Measurements from ENCODE around the gene APLP1. TPM values are rescaled to one million over a fixed set of nuclear protein-coding genes. Genes with fewer than 3 reads are reported as not detected.
"Not testable (repeated sequence)": the region's sequence is repeated elsewhere in the genome, so short reads cannot be mapped to it uniquely, and the experiment has no call there.

The APLP1 gene
- total RNA-seq, 1 donor from 2014 or later = 179 TPM

- DNase-seq = peak; percentile 6
Measured at GRCh38 chr19:35882114-35882832, 13.9 kb downstream of the APLP1 start.

DNA sequence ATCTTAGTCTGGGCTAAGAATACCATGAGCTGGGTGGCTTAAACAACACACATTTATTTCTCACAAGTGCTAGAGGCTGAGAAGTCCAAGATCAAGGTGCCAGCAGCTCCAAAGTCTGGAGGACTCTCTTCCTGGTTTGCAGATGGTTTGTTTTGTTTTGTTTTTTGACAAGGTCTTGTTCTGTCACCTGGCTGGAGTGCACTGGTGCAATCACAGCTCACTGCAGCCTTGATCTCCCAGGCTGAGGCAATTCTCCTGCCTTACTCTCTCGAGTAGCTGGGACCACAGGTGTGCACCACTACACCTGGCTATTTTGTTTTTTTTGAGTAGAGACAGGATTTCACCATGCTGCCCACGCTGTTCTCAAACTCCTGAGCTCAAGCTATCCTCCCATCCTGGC lies 15.5 kb downstream of the APLP1 start:
- no peak for DNase-seq

DNA sequence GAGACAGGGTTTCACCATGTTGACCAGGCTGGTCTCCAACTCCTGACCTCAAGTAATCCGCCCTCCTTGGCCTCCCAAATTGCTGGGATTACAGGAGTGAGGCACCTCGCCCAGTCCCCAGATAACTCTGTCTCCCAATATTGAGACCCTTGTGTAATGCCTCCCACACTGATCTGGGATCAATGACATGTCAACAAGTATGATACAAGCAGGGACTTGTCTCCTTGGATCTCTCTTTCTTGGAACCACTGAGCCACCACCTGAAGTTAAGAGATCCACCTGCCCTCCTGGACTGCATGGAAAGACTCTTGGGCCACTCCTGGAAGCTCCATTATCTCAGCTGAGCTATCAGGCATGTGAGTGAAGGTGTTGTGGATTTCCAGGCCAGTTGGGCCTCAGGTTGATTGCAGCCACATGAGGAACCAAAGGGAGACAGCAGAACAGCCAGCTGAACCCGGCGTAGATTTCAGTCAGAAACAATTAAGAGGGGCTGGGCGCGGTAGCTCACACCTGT lies 16.9 kb downstream of the APLP1 start:
- DNase-seq = no peak

GRCh38 chr19:35885904-35886303 lies 17.5 kb downstream of the APLP1 start:
- DNase-seq = no peak

DNA sequence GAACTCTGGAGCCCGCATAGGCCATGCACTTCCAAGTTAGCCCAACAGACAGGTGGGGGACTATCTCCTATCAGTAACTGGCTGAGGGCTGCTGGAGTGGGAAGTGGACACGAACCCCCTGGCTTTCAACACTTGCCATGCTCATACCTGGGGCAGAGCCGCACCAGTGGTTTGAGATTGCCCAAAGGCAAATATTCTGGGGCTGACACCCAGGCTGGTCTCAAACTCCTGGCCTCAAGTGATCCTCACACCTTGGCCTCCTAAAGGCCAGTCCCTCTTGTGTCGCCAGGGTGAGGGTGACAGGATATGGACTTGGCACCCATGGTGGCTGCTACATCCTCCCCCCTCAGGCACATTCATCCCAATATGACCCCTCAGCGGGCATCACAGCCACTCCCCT lies 18.8 kb downstream of the APLP1 start:
- DNase-seq = no peak

- no peak for DNase-seq
Measured at GRCh38 chr19:35888398-35888797, 20.0 kb downstream of the APLP1 start.

GRCh38 chr19:35889370-35890112 lies 21.2 kb downstream of the APLP1 start:
- DNase-seq = no peak

GRCh38 chr19:35890113-35890650 lies 21.8 kb downstream of the APLP1 start:
- DNase-seq = no peak

DNA sequence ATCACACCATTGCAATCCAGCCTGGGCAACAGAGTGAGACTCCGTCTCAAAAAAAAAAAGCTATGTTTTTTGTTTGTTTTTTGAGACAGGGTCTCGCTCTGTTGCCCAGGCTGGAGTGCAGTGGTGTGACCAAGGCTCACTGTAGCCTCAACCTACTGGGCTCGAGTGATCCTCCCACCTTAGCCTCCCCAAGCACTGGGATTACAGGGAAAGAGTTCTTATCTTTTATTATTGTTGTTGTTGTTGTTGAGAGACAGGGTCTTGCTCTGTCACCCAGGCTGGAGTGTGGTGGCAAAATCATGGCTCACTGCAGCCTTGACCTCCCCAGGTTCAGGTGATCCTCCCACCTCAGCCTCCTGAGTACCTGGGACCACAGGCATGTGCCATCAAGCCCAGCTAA lies 23.4 kb downstream of the APLP1 start:
- not testable (repeated sequence) for DNase-seq

DNA sequence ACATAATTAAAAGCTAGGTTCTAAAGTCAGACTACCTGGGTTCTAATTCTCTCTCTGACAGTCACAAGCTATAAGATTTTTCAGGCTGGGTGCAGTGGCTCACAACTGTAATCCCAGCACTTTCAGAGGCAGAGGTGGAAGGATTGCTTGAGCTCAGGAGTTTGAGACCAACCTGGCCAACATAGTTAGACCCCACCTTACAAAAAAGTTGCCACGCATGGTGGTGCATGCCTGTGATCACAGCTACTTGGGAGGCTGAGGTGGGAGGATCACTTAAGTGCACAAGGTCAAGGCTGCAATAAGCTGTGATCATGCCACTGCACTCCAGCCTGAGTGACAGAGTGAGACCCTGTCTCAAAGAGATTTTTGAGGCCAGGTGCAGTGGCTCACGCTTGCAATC lies 26.0 kb downstream of the APLP1 start:
- no peak for DNase-seq

DNA sequence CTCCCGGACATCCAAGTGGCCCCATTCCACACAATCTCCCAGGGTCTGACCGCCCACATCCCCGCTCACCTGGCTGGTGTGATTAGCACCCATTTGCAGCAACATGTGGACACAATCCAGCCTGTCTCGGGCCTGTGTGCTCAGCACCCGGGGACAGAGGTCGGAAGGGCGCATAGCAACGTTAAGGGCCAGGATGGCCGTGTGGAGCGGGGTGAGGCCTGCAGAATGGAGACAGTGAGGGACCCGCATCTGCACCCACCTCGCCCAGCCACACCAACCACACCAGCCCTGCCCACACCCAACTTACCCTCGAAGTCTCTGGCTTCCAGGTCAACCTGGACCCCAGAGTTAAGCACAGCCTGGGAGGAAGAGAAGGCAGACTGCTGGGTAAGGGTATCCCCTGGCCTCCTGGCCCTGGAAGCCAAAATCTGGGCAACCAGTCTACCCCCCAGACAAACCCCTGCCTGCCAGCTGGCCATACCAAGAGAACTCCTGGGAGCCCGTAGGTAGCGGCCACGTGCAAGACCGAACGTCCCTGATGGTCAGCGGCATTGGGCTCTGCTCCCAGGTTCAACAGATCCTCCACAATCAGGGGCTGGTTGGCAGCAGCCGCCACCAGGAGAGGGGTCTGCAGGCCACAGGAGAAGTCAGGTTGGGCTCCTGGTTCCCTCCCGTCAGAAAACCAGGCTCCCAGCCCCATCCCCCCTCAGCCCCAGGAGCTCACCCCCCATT lies 27.7 kb downstream of the APLP1 start:
- no peak for DNase-seq

- no peak for DNase-seq
Measured at GRCh38 chr19:35896643-35897040, 28.3 kb downstream of the APLP1 start.

DNA sequence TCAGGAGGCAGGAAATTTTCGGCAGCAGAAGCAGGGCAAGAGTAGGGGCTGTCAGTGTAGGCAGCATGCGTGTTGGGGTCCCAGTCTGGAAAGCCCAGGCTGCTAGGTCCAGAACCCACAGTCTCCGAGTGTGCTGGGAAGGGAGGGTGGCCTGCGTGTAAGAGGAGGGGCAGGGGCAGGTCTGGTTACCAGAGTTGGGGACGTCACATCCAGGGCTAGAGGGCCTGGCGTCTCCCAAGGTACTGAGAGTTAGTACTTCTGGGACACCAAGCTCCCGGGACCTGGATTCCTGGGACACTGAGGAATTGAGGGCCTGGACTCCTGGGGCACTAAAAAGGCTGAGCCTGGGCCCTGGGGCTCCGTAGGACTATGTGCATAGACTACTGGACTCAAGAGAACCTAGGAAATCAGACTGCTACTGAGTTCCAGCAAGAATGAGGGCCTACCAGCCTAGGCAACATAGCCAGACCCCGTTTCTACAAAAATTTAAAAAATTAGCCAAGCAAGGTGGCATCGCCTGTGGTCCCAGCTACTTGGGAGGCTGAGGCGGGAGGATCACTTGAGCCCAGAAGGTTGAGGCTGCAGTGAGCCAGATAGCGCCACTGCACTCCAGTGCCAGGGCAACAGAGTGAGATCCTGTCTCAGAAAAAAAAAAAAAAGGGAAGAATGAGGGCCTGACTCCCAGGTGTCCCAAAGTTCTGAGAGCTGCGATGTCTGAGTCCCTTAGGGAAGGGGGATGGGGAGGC lies 29.5 kb downstream of the APLP1 start:
- no peak for DNase-seq

DNA sequence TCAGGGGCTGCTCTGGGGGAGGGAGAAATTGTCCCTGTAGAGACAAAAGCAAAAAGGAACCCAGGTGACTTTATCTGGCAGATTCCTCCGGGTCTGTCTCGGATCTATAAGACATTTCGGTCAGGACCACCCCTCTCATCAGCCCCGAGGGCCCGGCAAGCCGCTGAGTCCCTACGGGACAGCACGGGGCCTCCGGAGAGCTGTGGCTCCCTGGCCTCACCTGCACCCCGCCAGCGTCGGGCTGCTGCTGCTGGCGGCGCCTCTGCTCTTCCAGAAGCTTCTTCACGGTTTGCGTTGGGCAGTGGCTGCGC lies 30.1 kb downstream of the APLP1 start:
- no peak for DNase-seq

GRCh38 chr19:35899547-35900214 lies 31.3 kb downstream of the APLP1 start:
- peak; percentile 56 for DNase-seq

DNA sequence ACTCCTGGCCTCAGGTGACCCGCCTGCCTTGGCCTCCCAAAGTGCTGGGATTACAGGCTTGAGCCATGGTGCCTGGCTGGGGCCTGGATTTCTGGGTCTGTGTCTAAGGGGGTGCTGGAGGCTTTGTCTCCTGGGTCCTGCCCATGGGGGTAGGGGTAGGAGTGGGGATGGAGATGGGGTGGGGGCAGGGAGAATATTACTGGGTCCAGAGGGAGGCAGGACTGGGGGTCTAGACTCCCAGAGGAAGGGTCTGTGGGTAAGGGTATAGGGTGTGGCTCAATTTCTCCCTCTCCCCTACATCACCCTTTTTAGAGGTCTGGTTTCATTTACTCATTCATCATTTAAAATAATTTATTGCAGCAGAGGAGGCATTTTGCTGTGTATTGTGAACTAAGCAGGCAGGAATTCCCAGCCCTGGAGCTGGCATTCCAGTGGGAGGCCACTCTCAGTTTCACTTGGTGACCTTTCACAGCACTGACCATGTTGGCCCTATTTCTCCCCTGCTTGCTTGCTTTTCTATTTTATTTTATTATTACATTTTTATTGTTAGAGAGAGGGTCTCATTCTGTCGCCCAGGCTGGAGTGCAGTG lies 32.8 kb downstream of the APLP1 start:
- DNase-seq = no peak

GRCh38 chr19:35901854-35902661 lies 33.7 kb downstream of the APLP1 start, which contains the start of gene HCST:
Gene HCST (plus strand): TSS chr19:35902529. CDS start chr19:35902594, 65 bp downstream.
- no peak for DNase-seq

- no peak for DNase-seq
Measured at GRCh38 chr19:35902870-35903475, 34.6 kb downstream of the APLP1 start.

GRCh38 chr19:35903550-35904179 lies 35.3 kb downstream of the APLP1 start:
- DNase-seq = peak; percentile 34

Data from occipital lobe (tissue), 2 donors.